Astrocyte of the cerebellum (primary cell): ENCODE data around the gene HNRNPA0.
A peak's percentile ranks its signal among the peaks of the same experiment; 100 is the strongest.

Experiments used
- DNase-seq: peaks from one replicate; pipeline ENCODE4 v3.0.0-alpha.2; 2011; ENCODE audit warnings: low read depth
- H3K4me3 ChIP-seq: 2 replicates; pipeline ENCODE4 v1.5.1; 2011; ENCODE audit warnings: mild to moderate bottlenecking, low read depth, low read length, moderate library complexity
- CTCF ChIP-seq: IDR thresholded peaks from 2 replicates; pipeline ENCODE4 v1.5.1; 2012; ENCODE audit warnings: low read length, low read depth, moderate library complexity, mild to moderate bottlenecking; ENCODE audit errors: missing control alignments
- in situ Hi-C: cut with HindIII; loops from 2 replicates; pipeline ENCODE4 v1.10.0; 2017; ENCODE audit warnings: low sequenced_read_pairs

HNRNPA0 gene

GRCh38 chr5:137754961-137755762, 999 bp upstream of the HNRNPA0 start:
- H3K4me3 ChIP-seq, result peak overlapping the region; percentile 94
- no peak for TF ChIP-seq CTCF
- in situ Hi-C loops, result no loop called here
- DNase-seq, result no peak

- in situ Hi-C loops, result no loop called here
- TF ChIP-seq CTCF, result no peak
- DNase-seq, result no peak
- peak overlapping the region; percentile 94 for H3K4me3 ChIP-seq
Observed at GRCh38 chr5:137753691-137754187, 424 bp downstream of the HNRNPA0 start.

GRCh38 chr5:137752905-137753690, 1.1 kb downstream of the HNRNPA0 start:
- no peak for DNase-seq
- H3K4me3 ChIP-seq, result peak overlapping the region; percentile 94
- no peak for TF ChIP-seq CTCF
- in situ Hi-C loops, result no loop called here

- TF ChIP-seq CTCF, result peak; percentile 85
- in situ Hi-C loops, result no loop called here
- DNase-seq, result peak; percentile 63
- H3K4me3 ChIP-seq, result peak overlapping the region; percentile 94
Observed at GRCh38 chr5:137751869-137752491, 2.2 kb downstream of the HNRNPA0 start.

GRCh38 chr5:137750436-137750835, 3.7 kb downstream of the HNRNPA0 start:
- in situ Hi-C loops, result no loop called here
- no peak overlapping the region for H3K4me3 ChIP-seq
- DNase-seq, result no peak
- no peak for TF ChIP-seq CTCF

- DNase-seq, result no peak
- no peak for TF ChIP-seq CTCF
- in situ Hi-C loops, result no loop called here
- no peak overlapping the region for H3K4me3 ChIP-seq
Observed at GRCh38 chr5:137747848-137748247, 6.3 kb downstream of the HNRNPA0 start.
